BJ (cell line): ENCODE measurements around the gene EGFLAM. TPM values are rescaled to one million over a fixed set of nuclear protein-coding genes. Genes with fewer than 3 reads are reported as not detected.

Source experiments
- CTCF ChIA-PET: fragments of 350-600 bp; formaldehyde crosslinking; extraction: SDS; loops from one replicate; lab custom pipeline; 2021; ENCODE audit warnings: antibody characterized with exemption, inconsistent platforms; lab: Yijun Ruan, JAX
- POLR2A ChIA-PET: fragments of 300-600 bp; sonication (Branson Sonifier 250); formaldehyde crosslinking; extraction: SDS; loops from one replicate; lab custom pipeline; 2021; ENCODE audit warnings: antibody characterized with exemption; lab: Charles Lee
- DNase-seq: peaks from one replicate; pipeline ENCODE4 v3.0.0-alpha.2; 2011; ENCODE audit warnings: low read depth
- H3K27me3 ChIP-seq: 2 replicates; pipeline ENCODE4 v1.6.0; 2011; ENCODE audit warnings: low read length; ENCODE audit not compliant: control insufficient read depth, insufficient read depth
- H3K36me3 ChIP-seq: 2 replicates; pipeline ENCODE4 v1.5.1; 2011; ENCODE audit warnings: low read length; ENCODE audit not compliant: control insufficient read depth, insufficient read depth
- H3K4me3 ChIP-seq: 2 replicates; pipeline ENCODE4 v1.5.1; 2011; ENCODE audit warnings: low read depth, mild to moderate bottlenecking, control low read depth, low read length
- CTCF ChIP-seq: IDR thresholded peaks from 2 replicates; pipeline ENCODE4 v1.5.1; 2011; ENCODE audit warnings: low read depth, mild to moderate bottlenecking, control low read depth, inconsistent platforms, low read length, moderate library complexity; ENCODE audit not compliant: insufficient read depth
- polyA plus RNA-seq: library from polyadenylated mRNA; depleted of rRNA; stranded (reverse); fragments of >200 nt; gene quantifications from 2 replicates; pipeline ENCODE4 v1.2.3, GENCODE V29; 2011

EGFLAM gene
- polyA plus RNA-seq, 1 experiment = 3.9 TPM

DNA sequence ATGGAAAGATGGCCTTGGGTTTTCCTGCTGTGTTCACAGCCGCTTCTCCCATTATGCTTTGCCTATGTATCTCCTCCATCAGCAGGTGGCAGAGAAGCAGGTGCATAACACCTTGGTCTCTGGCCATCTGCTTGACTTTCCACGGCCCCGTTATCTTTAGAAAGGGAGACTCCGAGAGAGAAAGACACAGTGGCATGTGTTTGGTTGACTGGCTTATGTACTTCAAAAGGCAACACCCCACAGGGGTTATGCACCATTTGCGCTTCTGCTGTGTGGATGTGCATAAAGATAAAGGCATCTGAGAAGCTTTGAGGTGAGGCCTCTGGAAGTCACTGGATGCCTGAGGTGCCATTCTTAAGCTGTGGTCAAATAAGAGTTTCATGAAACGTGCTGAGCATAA, 138.4 kb downstream of the EGFLAM start:
- Histone ChIP-seq H3K36me3 (no peaks in the 10 kb centered on the region), H3K27me3 (peaks cover 9% of the 10 kb centered on the region), H3K4me3 (no peak overlapping the region)
- ChIA-PET CTCF (interaction anchor here (1.0 to 3.5 kb wide), 2 partner anchors 14 to 24 kb away, joined by 3 to 11 read pairs; no protein-coding TSS in a partner anchor), POLR2A (no interaction called here)
- no peak for TF ChIP-seq CTCF
- no peak for DNase-seq

GRCh38 chr5:38400365-38400764, 142.0 kb downstream of the EGFLAM start:
- TF ChIP-seq CTCF = no peak
- Histone ChIP-seq H3K36me3 (no peaks in the 10 kb centered on the region), H3K4me3 (no peak overlapping the region), H3K27me3 (peaks cover 9% of the 10 kb centered on the region)
- no peak for DNase-seq
- ChIA-PET POLR2A (no interaction called here), CTCF (interaction anchor here (1.1 to 1.8 kb wide), 3 partner anchors 13 to 42 kb away, joined by 3 to 4 read pairs (median 4); no protein-coding TSS in a partner anchor)

- no peak for DNase-seq
- peaks cover 9% of the 10 kb centered on the region for H3K27me3 ChIP-seq
- CTCF ChIA-PET = interaction anchor here (1.8 kb wide), 1 partner anchor 13 kb away, joined by 4 read pairs; no protein-coding TSS in a partner anchor
- no peak overlapping the region for H3K4me3 ChIP-seq
- POLR2A ChIA-PET = no interaction called here
- TF ChIP-seq CTCF = no peak
- no peaks in the 10 kb centered on the region for H3K36me3 ChIP-seq
Observed at GRCh38 chr5:38401145-38401544, 142.8 kb downstream of the EGFLAM start.

DNA sequence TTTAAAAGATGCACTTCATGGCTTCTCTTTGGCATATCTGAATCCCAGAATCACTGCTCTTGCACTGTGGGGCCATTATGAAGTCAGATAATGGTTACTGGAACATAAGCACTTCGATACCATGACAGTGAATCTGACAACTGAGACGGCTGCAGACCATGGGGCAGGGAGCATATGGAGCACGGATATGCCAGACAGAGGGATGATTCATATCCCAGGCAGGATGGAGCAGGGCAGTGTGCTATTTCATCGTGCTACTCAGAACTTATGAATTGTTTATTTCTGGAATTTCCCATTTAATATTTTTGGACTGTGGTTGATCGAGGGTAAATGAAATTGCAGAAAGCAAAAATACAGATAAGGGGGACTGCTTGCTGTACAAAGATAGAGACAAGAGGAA, 145.0 kb downstream of the EGFLAM start:
- H3K27me3 ChIP-seq = peaks cover 6% of the 10 kb centered on the region
- POLR2A ChIA-PET = no interaction called here
- TF ChIP-seq CTCF = no peak
- H3K4me3 ChIP-seq = no peak overlapping the region
- H3K36me3 ChIP-seq = no peaks in the 10 kb centered on the region
- no peak for DNase-seq
- CTCF ChIA-PET = interaction anchor here (1.3 kb wide), 1 partner anchor 21 kb away, joined by 5 read pairs; no protein-coding TSS in a partner anchor

GRCh38 chr5:38403877-38404635, 145.7 kb downstream of the EGFLAM start:
- no peak for TF ChIP-seq CTCF
- ChIA-PET CTCF (interaction anchor here (1.3 kb wide), 1 partner anchor 21 kb away, joined by 5 read pairs; no protein-coding TSS in a partner anchor), POLR2A (no interaction called here)
- Histone ChIP-seq H3K27me3 (peaks cover 4% of the 10 kb centered on the region; the same call in 1 of the 2 replicates), H3K36me3 (no peaks in the 10 kb centered on the region), H3K4me3 (no peak overlapping the region)
- no peak for DNase-seq
